Natural killer cell (primary cell): ENCODE results near the gene HTRA3. TPM values are rescaled to one million over a fixed set of nuclear protein-coding genes. Genes with fewer than 3 reads are reported as not detected.

Source experiments
- ATAC-seq, 3 donors: fragments of 150-1000 bp in 2 of 3; fragments of 200-7000 bp in 1 of 3; cut with Tn5 transposase; 1 replicate in 1 of 3; 2 replicates in 2 of 3; pipeline ENCODE4 v1.10.0; 2021; ENCODE audit warnings: mild to moderate bottlenecking in 2 of 3, moderate library complexity in 2 of 3
- DNase-seq, 2 donors: peaks; one replicate each; pipeline versions ENCODE4 v3.0.0 to v3.0.0-alpha.2; 2013 to 2021; ENCODE audit warnings: mixed read lengths in 1 of 2
- H3K27ac ChIP-seq: one replicate; pipeline ENCODE4 v1.5.1; 2013; ENCODE audit warnings: mild to moderate bottlenecking, low read length
- H3K27me3 ChIP-seq: one replicate; pipeline ENCODE4 v1.6.1; 2013; ENCODE audit warnings: low read length; ENCODE audit not compliant: control insufficient read depth, insufficient read depth
- H3K36me3 ChIP-seq: one replicate; pipeline ENCODE4 v1.6.1; 2013; ENCODE audit warnings: low read length; ENCODE audit not compliant: control insufficient read depth, insufficient read depth
- H3K4me1 ChIP-seq: one replicate; pipeline ENCODE4 v1.6.1; 2013; ENCODE audit warnings: low read length; ENCODE audit not compliant: control insufficient read depth, insufficient read depth
- H3K4me3 ChIP-seq: one replicate; pipeline ENCODE4 v1.5.1; 2013; ENCODE audit warnings: low read length
- H3K9me3 ChIP-seq: one replicate; pipeline ENCODE4 v1.6.1; 2013; ENCODE audit warnings: low read length; ENCODE audit not compliant: control insufficient read depth, insufficient read depth
- H3K27ac Mint-ChIP-seq, 2 donors: one replicate each; pipeline ENCODE4 v1.8.0; 2022; ENCODE audit warnings: mild to moderate bottlenecking in 2 of 2, mixed read lengths in 2 of 2, moderate library complexity in 1 of 2
- H3K27me3 Mint-ChIP-seq, 2 donors: one replicate each; pipeline ENCODE4 v1.8.0; 2022; ENCODE audit warnings: low read depth in 2 of 2, mixed read lengths in 2 of 2
- H3K36me3 Mint-ChIP-seq: one replicate; pipeline ENCODE4 v1.8.0; 2022; ENCODE audit warnings: mixed read lengths
- H3K4me1 Mint-ChIP-seq, 2 donors: one replicate each; pipeline ENCODE4 v1.8.0; 2022; ENCODE audit warnings: mixed read lengths in 2 of 2
- H3K4me3 Mint-ChIP-seq: one replicate; pipeline ENCODE4 v1.8.0; 2022; ENCODE audit warnings: mild to moderate bottlenecking, moderate library complexity, mixed read lengths
- H3K9me3 Mint-ChIP-seq, 2 donors: one replicate each; pipeline ENCODE4 v1.8.0; 2022; ENCODE audit warnings: mixed read lengths in 2 of 2
- CTCF ChIP-seq: fragments of 200-600 bp; IDR thresholded peaks from one replicate; pipeline ENCODE4 v1.8.0; 2022; ENCODE audit warnings: antibody characterized with exemption
- WGBS: methylation state at CpG from one replicate; pipeline ENCODE4 v1.1.7; 2013; ENCODE audit warnings: missing lambda C conversion rate; ENCODE audit not compliant: insufficient coverage; 5-methylcytosine and 5-hydroxymethylcytosine counted together
- intact Hi-C: fragments of 100-400 bp; cut with micrococcal nuclease; formaldehyde crosslinking; loops from one replicate; pipeline ENCODE4 v1.14.2; 2022
- total RNA-seq, 4 donors: library from RNA; stranded (reverse); fragments of 120-200 nt in 1 of 4; gene quantifications; one replicate each; pipeline versions ENCODE4 v1.2.3 to v1.2.4, GENCODE V29; 2013 to 2022

Gene HTRA3
- total RNA-seq, 3 donors from 2014 or later (not counting 1 experiment from before 2014, with no cell fraction given), result not detected

GRCh38 chr4:8252301-8253173 lies 17.0 kb upstream of the HTRA3 start:
- Mint-ChIP-seq H3K27ac (no peak overlapping the region), H3K4me1 (no peaks in the 10 kb centered on the region), H3K36me3 (no peaks in the 10 kb centered on the region), H3K27me3 (no peaks in the 10 kb centered on the region), H3K4me3 (no peak overlapping the region), H3K9me3 (no peaks in the 10 kb centered on the region)
- WGBS, result 67% methylated on average over 23 of the region's 23 CpGs
- Histone ChIP-seq H3K4me3 (no peak overlapping the region), H3K36me3 (no peaks in the 10 kb centered on the region), H3K9me3 (no peaks in the 10 kb centered on the region), H3K4me1 (no peaks in the 10 kb centered on the region), H3K27ac (no peak overlapping the region), H3K27me3 (no peaks in the 10 kb centered on the region)
- no peak for DNase-seq
- TF ChIP-seq CTCF, result no peak
- peak in 1 of 3 donors; percentile 44 for ATAC-seq
- intact Hi-C loops, result no loop called here

GRCh38 chr4:8254076-8254475 lies 15.5 kb upstream of the HTRA3 start:
- DNase-seq (no peak), ATAC-seq (no peak)
- H3K9me3 ChIP-seq, result no peaks in the 10 kb centered on the region
- no peaks in the 10 kb centered on the region for H3K4me1 ChIP-seq
- Mint-ChIP-seq H3K27ac (no peak overlapping the region), H3K27me3 (no peaks in the 10 kb centered on the region), H3K9me3 (no peaks in the 10 kb centered on the region), H3K4me1 (no peaks in the 10 kb centered on the region), H3K4me3 (no peak overlapping the region), H3K36me3 (no peaks in the 10 kb centered on the region)
- TF ChIP-seq CTCF, result no peak
- no peaks in the 10 kb centered on the region for H3K27me3 ChIP-seq
- H3K36me3 ChIP-seq, result no peaks in the 10 kb centered on the region
- no peak overlapping the region for H3K4me3 ChIP-seq
- H3K27ac ChIP-seq, result no peak overlapping the region
- WGBS, result 94% methylated on average over 6 of the region's 6 CpGs
- intact Hi-C loops, result no loop called here

GRCh38 chr4:8255698-8256441 lies 13.7 kb upstream of the HTRA3 start:
- DNase-seq (no peak), ATAC-seq (no peak)
- WGBS, result 86% methylated on average over 14 of the region's 14 CpGs
- Histone ChIP-seq H3K27ac (no peak overlapping the region), H3K36me3 (no peaks in the 10 kb centered on the region), H3K4me1 (no peaks in the 10 kb centered on the region), H3K27me3 (no peaks in the 10 kb centered on the region), H3K4me3 (no peak overlapping the region), H3K9me3 (no peaks in the 10 kb centered on the region)
- H3K4me1 Mint-ChIP-seq, result no peaks in the 10 kb centered on the region
- no peak overlapping the region for H3K4me3 Mint-ChIP-seq
- H3K9me3 Mint-ChIP-seq, result no peaks in the 10 kb centered on the region
- H3K27ac Mint-ChIP-seq, result no peak overlapping the region
- peaks cover 4 to 7% of the 10 kb centered on the region in 2 donors for H3K27me3 Mint-ChIP-seq
- no peak for TF ChIP-seq CTCF
- no peaks in the 10 kb centered on the region for H3K36me3 Mint-ChIP-seq
- intact Hi-C loops, result no loop called here
